Mesenchymal stem cell (in vitro differentiated cells and primary cell): Measurements from ENCODE around the gene KIAA0753.
A peak's percentile ranks its signal among the peaks of the same experiment; 100 is the strongest.

Experiments used
- DNase-seq: peaks from one replicate; pipeline ENCODE4 v3.0.0-alpha.2; 2013
- H2AFZ ChIP-seq: one replicate; pipeline ENCODE4 v1.6.1; 2013; ENCODE audit warnings: low read depth, mild to moderate bottlenecking, control low read depth, inconsistent platforms, low read length, moderate library complexity
- H2AK5ac ChIP-seq: 2 replicates; pipeline ENCODE4 v1.6.1; 2013; ENCODE audit warnings: low read length, moderate library complexity, mild to moderate bottlenecking, inconsistent platforms; ENCODE audit not compliant: severe bottlenecking
- H2BK120ac ChIP-seq: one replicate; pipeline ENCODE4 v1.6.1; 2013; ENCODE audit warnings: low read depth, mild to moderate bottlenecking, inconsistent platforms, low read length, moderate library complexity
- H2BK12ac ChIP-seq, 2 experiments: one replicate each; pipeline ENCODE4 v1.6.1; 2013; ENCODE audit warnings: inconsistent platforms in 2 of 2, low read length in 2 of 2, mild to moderate bottlenecking in 2 of 2, moderate library complexity in 2 of 2, control low read depth in 1 of 2
- H2BK15ac ChIP-seq: one replicate; pipeline ENCODE4 v1.6.1; 2013; ENCODE audit warnings: mild to moderate bottlenecking, low read depth, inconsistent platforms; ENCODE audit not compliant: poor library complexity, severe bottlenecking
- H2BK5ac ChIP-seq: 2 replicates; pipeline ENCODE4 v1.6.1; 2013; ENCODE audit warnings: low read depth, mild to moderate bottlenecking, low read length, control low read depth, inconsistent platforms; ENCODE audit not compliant: poor library complexity, severe bottlenecking
- H3K14ac ChIP-seq, 2 experiments: one replicate each; pipeline ENCODE4 v1.6.1; 2013; ENCODE audit warnings: inconsistent platforms in 2 of 2, low read length in 2 of 2, control low read depth in 1 of 2, mild to moderate bottlenecking in 1 of 2, moderate library complexity in 1 of 2
- H3K18ac ChIP-seq, 2 experiments: one replicate each; pipeline ENCODE4 v1.6.1; 2013; ENCODE audit warnings: inconsistent platforms in 2 of 2, low read length in 2 of 2, control low read depth in 1 of 2, low read depth in 1 of 2, mild to moderate bottlenecking in 1 of 2
- H3K23ac ChIP-seq, 2 experiments: one replicate each; pipeline ENCODE4 v1.6.1; 2013; ENCODE audit warnings: inconsistent platforms in 2 of 2, low read length in 2 of 2, mild to moderate bottlenecking in 2 of 2, moderate library complexity in 2 of 2, control low read depth in 1 of 2
- H3K27ac ChIP-seq: 2 replicates; pipeline ENCODE4 v1.5.1; 2013; ENCODE audit warnings: mild to moderate bottlenecking, moderate library complexity, low read length, control low read depth, inconsistent platforms; ENCODE audit not compliant: poor library complexity, severe bottlenecking
- H3K27me3 ChIP-seq, 2 experiments: 2 replicates each; pipeline versions ENCODE4 v1.6.1 to v1.7.0; 2013; ENCODE audit warnings: low read length in 2 of 2, mild to moderate bottlenecking in 2 of 2, moderate library complexity in 2 of 2, control low read depth in 1 of 2, inconsistent platforms in 1 of 2; ENCODE audit not compliant: control insufficient read depth in 1 of 2, insufficient read depth in 1 of 2
- H3K36me3 ChIP-seq, 2 experiments: 2 replicates each; pipeline versions ENCODE4 v1.6.1 to v1.7.0; 2013; ENCODE audit warnings: low read length in 2 of 2, control low read depth in 1 of 2, inconsistent platforms in 1 of 2, low read depth in 1 of 2, mild to moderate bottlenecking in 1 of 2; ENCODE audit not compliant: insufficient read depth in 2 of 2, control insufficient read depth in 1 of 2
- H3K4ac ChIP-seq, 2 experiments: one replicate each; pipeline ENCODE4 v1.6.1; 2013; ENCODE audit warnings: inconsistent platforms in 2 of 2, low read length in 2 of 2, mild to moderate bottlenecking in 2 of 2, moderate library complexity in 2 of 2, control low read depth in 1 of 2, low read depth in 1 of 2
- H3K4me1 ChIP-seq: 2 replicates; pipeline ENCODE4 v1.6.1; 2013; ENCODE audit warnings: low read depth, low read length, control low read depth; ENCODE audit not compliant: control insufficient read depth, insufficient read depth
- H3K4me2 ChIP-seq: 2 replicates; pipeline ENCODE4 v1.6.1; 2013; ENCODE audit warnings: low read length, mild to moderate bottlenecking, inconsistent platforms; ENCODE audit not compliant: poor library complexity, severe bottlenecking
- H3K4me3 ChIP-seq, 2 experiments: 2 replicates each; pipeline versions ENCODE4 v1.5.1 to v1.7.0; 2013; ENCODE audit warnings: low read length in 2 of 2, mild to moderate bottlenecking in 2 of 2, control low read depth in 1 of 2, low read depth in 1 of 2; ENCODE audit not compliant: insufficient read depth in 1 of 2
- H3K79me1 ChIP-seq: replicated peaks from 2 replicates; pipeline ENCODE4 v1.6.1; 2013; ENCODE audit warnings: mild to moderate bottlenecking, control low read depth, low read length, inconsistent platforms; ENCODE audit not compliant: poor library complexity, severe bottlenecking
- H3K9ac ChIP-seq: 2 replicates; pipeline ENCODE4 v1.7.0; 2013; ENCODE audit warnings: mild to moderate bottlenecking, low read length, moderate library complexity
- H3K9me3 ChIP-seq: 2 replicates; pipeline ENCODE4 v1.7.0; 2013; ENCODE audit warnings: mild to moderate bottlenecking, low read length; ENCODE audit not compliant: control insufficient read depth
- H4K8ac ChIP-seq: one replicate; pipeline ENCODE4 v1.6.1; 2013; ENCODE audit warnings: inconsistent platforms, mild to moderate bottlenecking, low read length, moderate library complexity
- H4K91ac ChIP-seq: one replicate; pipeline ENCODE4 v1.6.1; 2013; ENCODE audit warnings: mild to moderate bottlenecking, low read length, inconsistent platforms
- WGBS: methylation state at CpG from one replicate; pipeline ENCODE4 v1.1.7; 2013; ENCODE audit warnings: mixed read lengths; 5-methylcytosine and 5-hydroxymethylcytosine counted together

KIAA0753 gene

DNA sequence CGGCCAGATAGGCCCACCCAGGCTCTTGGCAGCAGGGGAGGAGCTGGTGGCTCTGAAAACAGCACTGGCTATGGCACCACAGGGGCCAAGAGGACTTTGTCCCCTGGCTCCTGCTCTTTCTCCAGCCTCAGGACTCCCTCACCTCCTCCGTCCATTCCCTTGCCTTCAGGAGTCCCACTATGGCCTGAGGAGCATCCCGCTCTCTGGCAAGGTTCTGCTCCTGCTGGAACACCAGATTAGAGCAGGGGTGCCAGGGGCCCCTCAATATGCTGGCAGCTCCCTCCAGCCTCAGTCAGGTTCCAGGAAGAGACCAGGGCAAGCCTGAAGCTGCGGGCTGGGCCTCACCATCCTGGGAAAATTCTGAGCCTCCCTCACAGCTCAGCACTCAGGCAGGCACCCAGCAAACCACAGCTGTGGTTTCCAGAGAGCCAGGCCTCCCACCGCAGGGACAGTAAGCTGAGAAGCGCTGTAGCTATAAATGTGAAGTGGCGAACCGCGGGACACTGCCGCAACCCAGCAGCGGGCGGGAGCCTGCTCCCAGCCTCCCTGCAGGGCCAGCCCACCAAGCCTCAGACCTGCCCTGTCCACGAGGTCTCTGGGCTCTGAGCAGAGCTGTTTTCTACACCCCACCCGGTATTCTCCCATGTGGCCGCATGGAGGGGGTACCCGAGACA is 36.8 kb upstream of the KIAA0753 start:
- no peak overlapping the region for H2BK12ac ChIP-seq
- no peak overlapping the region for H2BK15ac ChIP-seq
- H4K91ac ChIP-seq, result no peak overlapping the region
- H3K27ac ChIP-seq, result no peak overlapping the region
- H3K4ac ChIP-seq, result no peak overlapping the region
- H3K18ac ChIP-seq, result no peak overlapping the region
- H2AFZ ChIP-seq, result no peak overlapping the region
- H3K14ac ChIP-seq, result no peak overlapping the region
- peaks cover 25 to 61% of the 10 kb centered on the region in 2 experiments for H3K27me3 ChIP-seq
- H2BK120ac ChIP-seq, result no peak overlapping the region
- no peaks in the 10 kb centered on the region for H3K9me3 ChIP-seq
- H3K9ac ChIP-seq, result no peak overlapping the region
- H2AK5ac ChIP-seq, result no peak overlapping the region
- H4K8ac ChIP-seq, result no peak overlapping the region
- H3K36me3 ChIP-seq, result no peaks in the 10 kb centered on the region
- peak; percentile 9 for DNase-seq
- no peak overlapping the region for H3K4me2 ChIP-seq
- H3K4me1 ChIP-seq, result no peaks in the 10 kb centered on the region
- no peak overlapping the region for H2BK5ac ChIP-seq
- no peak overlapping the region for H3K4me3 ChIP-seq
- no peak overlapping the region for H3K23ac ChIP-seq
- 78% methylated on average over 16 of the region's 16 CpGs for WGBS
- no peaks in the 10 kb centered on the region for H3K79me1 ChIP-seq

- Histone ChIP-seq H3K18ac (no peak overlapping the region), H3K4me3 (no peak overlapping the region), H4K8ac (no peak overlapping the region)
Observed at GRCh38 chr17:6676802-6677157, 36.3 kb upstream of the KIAA0753 start.

GRCh38 chr17:6675201-6675825 is 34.8 kb upstream of the KIAA0753 start:
- no peak overlapping the region for H3K4ac ChIP-seq
- H3K27ac ChIP-seq, result no peak overlapping the region
- no peak overlapping the region for H3K4me2 ChIP-seq
- no peaks in the 10 kb centered on the region for H3K79me1 ChIP-seq
- H2BK12ac ChIP-seq, result no peak overlapping the region
- H2AFZ ChIP-seq, result no peak overlapping the region
- H4K8ac ChIP-seq, result no peak overlapping the region
- no peak overlapping the region for H3K9ac ChIP-seq
- no peak overlapping the region for H2BK15ac ChIP-seq
- H4K91ac ChIP-seq, result no peak overlapping the region
- H3K4me3 ChIP-seq, result no peak overlapping the region
- peaks cover 25 to 57% of the 10 kb centered on the region in 2 experiments for H3K27me3 ChIP-seq
- 72% methylated on average over 9 of the region's 11 CpGs for WGBS
- no peak overlapping the region for H3K18ac ChIP-seq
- no peak overlapping the region for H2BK5ac ChIP-seq
- no peaks in the 10 kb centered on the region for H3K4me1 ChIP-seq
- no peak overlapping the region for H2BK120ac ChIP-seq
- DNase-seq, result no peak
- no peak overlapping the region for H3K23ac ChIP-seq
- no peak overlapping the region for H2AK5ac ChIP-seq
- H3K14ac ChIP-seq, result peak overlapping the region in 1 of 2 experiments; percentile 8
- H3K36me3 ChIP-seq, result no peaks in the 10 kb centered on the region
- no peaks in the 10 kb centered on the region for H3K9me3 ChIP-seq

More at GRCh38 chr17:6676802-6677157, 36.3 kb upstream of the KIAA0753 start:
- Histone ChIP-seq H4K91ac (no peak overlapping the region), H3K27ac (no peak overlapping the region), H3K14ac (no peak overlapping the region), H3K79me1 (no peaks in the 10 kb centered on the region), H2BK12ac (no peak overlapping the region), H3K27me3 (peaks cover 25 to 58% of the 10 kb centered on the region in 2 experiments), H3K4me2 (no peak overlapping the region), H2BK120ac (no peak overlapping the region), H3K4me1 (no peaks in the 10 kb centered on the region), H3K36me3 (no peaks in the 10 kb centered on the region), H2AFZ (no peak overlapping the region), H3K9ac (no peak overlapping the region), H2AK5ac (no peak overlapping the region), H3K23ac (no peak overlapping the region), H3K9me3 (no peaks in the 10 kb centered on the region), H2BK5ac (no peak overlapping the region), H2BK15ac (no peak overlapping the region), H3K4ac (no peak overlapping the region)
- no peak for DNase-seq
- WGBS, result 69% methylated on average over 6 of the region's 6 CpGs

DNA sequence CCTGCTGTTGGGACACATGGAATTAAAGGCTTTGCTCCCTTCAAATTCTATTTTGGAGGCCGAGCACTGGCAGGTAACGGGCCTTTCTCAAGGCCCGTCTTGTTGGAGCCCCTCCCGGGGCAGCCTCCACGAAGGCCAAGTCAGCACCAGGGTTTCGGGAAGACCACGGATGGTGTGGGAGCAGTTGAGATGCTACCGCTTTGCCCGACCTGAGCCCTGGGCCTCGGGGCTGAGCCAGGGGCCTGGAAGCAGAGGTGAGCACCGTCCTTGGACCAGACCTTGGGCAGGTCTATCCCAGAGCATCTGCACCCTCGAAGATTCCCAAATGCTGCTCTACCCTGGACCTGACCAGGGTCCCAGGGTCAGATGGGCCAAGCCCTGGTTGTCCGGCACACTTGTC is 34.1 kb upstream of the KIAA0753 start:
- no peaks in the 10 kb centered on the region for H3K36me3 ChIP-seq
- H2BK15ac ChIP-seq, result no peak overlapping the region
- H4K8ac ChIP-seq, result no peak overlapping the region
- DNase-seq, result no peak
- no peak overlapping the region for H3K18ac ChIP-seq
- no peak overlapping the region for H2AFZ ChIP-seq
- no peak overlapping the region for H3K14ac ChIP-seq
- H3K4me1 ChIP-seq, result peaks cover 1% of the 10 kb centered on the region
- H3K4ac ChIP-seq, result no peak overlapping the region
- no peak overlapping the region for H2AK5ac ChIP-seq
- H3K27me3 ChIP-seq, result peaks cover 28 to 55% of the 10 kb centered on the region in 2 experiments
- H3K79me1 ChIP-seq, result no peaks in the 10 kb centered on the region
- H3K4me3 ChIP-seq, result no peak overlapping the region
- H3K23ac ChIP-seq, result no peak overlapping the region
- no peak overlapping the region for H2BK5ac ChIP-seq
- H3K27ac ChIP-seq, result no peak overlapping the region
- 89% methylated on average over 13 of the region's 13 CpGs for WGBS
- no peak overlapping the region for H2BK120ac ChIP-seq
- H2BK12ac ChIP-seq, result no peak overlapping the region
- no peak overlapping the region for H3K4me2 ChIP-seq
- no peak overlapping the region for H3K9ac ChIP-seq
- H3K9me3 ChIP-seq, result no peaks in the 10 kb centered on the region
- no peak overlapping the region for H4K91ac ChIP-seq
